ENCODE data around the gene HCN1.

GRCh38 chr5:45277860-45278259 lies 418.3 kb downstream of the HCN1 start:
- TF ChIP-seq POLR2A (IDR thresholded peaks at IDR 0.05; ENCODE audit: low read length) (no peak), GATA1 (IDR thresholded peaks at IDR 0.05; ENCODE audit: low read depth, low read length) (no peak)
